Suppressor macrophage (primary cell): Measurements from ENCODE around the gene PTOV1.

ENCODE experiments used
- DNase-seq, 4 experiments: peaks; one replicate each; pipeline ENCODE4 v3.0.0-alpha.2; 2020 to 2022
- total RNA-seq, 17 experiments: gene quantifications; one replicate each; lab custom pipeline; 2026; ENCODE audit warnings: mixed read lengths in 6 of 17, inconsistent platforms in 3 of 17; lab: John Stamatoyannopoulos, UW

PTOV1 gene
- 16.3 to 44.1 (median 26.0) reads per million in 17 experiments for total RNA-seq

DNA sequence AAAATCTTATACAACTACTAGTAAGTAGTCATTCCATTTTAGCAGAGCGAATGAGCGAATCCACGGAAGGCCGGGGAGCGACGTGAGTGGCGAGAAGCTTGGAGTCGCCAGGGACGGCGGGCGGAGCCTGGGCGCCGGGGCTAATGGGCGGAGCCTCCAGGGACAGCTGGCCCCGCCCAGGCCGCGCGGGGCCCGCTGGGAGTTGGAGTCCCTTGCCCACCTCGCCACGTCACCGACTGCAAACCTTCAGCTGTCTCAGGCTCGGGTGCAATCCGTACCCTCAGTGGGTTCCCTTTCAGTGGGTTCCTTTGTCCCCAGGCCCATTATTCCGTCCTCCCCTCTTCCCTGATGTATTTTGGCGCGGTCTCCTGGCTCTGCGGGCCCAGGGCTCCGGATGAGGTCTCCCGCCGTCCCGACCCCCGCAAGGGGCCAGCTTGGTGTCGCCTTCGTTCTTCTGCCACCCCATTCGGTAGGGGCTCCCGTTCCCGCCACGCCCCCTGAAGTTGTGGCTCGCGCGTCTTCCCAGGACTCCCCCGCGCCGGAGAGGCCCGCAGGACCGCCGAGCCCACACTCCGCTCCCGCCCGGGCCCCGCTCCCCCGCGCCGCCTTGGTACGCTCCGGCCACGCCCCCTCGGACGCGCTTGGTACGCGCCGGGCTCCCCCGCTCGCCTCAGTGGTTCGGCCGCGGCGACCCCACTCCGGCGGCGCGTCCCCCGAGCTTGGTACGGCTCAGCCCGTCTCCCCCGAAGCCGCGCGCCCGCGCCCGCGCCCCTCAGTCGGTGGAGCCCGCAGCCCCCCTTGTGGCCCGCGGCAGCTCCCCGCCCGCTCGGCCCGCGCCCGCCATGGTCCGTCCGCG, at the start of gene PTOV1:
Gene PTOV1 (plus strand): TSS at position 673 of the 856 bp plus-strand sequence.
- peak; percentile 96 to 98 (median 97) for DNase-seq

DNA sequence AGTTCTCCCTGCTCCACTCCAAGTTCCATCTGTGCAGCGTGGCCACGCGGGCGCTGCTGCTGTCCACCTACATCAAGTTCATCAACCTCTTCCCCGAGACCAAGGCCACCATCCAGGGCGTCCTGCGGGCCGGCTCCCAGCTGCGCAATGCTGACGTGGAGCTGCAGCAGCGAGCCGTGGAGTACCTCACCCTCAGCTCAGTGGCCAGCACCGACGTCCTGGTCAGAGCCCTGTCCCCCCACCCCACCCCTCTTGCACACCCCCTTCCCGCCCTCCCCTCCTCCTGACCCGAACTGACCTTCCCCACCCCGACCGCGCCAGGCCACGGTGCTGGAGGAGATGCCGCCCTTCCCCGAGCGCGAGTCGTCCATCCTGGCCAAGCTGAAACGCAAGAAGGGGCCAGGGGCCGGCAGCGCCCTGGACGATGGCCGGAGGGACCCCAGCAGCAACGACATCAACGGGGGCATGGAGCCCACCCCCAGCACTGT, 49.5 kb upstream of the PTOV1 start:
- no peak for DNase-seq

DNA sequence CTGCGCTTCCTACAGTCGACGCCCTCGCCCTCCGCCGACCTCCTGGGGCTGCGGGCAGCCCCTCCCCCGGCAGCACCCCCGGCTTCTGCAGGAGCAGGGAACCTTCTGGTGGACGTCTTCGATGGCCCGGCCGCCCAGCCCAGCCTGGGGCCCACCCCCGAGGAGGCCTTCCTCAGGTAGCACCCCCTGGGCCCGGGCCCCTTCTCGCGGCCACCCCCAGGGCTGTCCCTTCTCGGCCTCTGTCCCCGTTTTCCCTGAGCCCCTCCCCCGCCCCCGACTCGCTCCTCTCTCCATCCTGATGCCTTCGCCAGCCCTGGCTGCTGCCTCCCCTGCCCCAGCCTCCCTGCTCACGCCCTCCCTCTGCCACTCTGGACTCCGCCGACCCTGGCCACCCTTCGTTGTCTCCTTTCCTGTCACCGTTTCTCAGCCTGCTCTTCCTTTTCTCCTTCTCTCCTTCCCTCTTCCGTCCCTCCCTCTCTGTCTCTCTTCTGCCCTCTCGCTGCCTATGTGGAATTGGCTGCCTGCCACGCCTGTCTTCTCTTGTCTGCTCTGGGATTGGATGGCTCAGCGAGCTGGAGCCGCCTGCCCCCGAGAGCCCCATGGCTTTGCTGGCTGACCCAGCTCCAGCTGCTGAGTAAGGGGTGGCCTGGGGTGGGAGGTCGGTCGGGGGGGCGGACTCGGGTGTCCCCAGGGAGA, 48.8 kb upstream of the PTOV1 start:
- no peak for DNase-seq

DNA sequence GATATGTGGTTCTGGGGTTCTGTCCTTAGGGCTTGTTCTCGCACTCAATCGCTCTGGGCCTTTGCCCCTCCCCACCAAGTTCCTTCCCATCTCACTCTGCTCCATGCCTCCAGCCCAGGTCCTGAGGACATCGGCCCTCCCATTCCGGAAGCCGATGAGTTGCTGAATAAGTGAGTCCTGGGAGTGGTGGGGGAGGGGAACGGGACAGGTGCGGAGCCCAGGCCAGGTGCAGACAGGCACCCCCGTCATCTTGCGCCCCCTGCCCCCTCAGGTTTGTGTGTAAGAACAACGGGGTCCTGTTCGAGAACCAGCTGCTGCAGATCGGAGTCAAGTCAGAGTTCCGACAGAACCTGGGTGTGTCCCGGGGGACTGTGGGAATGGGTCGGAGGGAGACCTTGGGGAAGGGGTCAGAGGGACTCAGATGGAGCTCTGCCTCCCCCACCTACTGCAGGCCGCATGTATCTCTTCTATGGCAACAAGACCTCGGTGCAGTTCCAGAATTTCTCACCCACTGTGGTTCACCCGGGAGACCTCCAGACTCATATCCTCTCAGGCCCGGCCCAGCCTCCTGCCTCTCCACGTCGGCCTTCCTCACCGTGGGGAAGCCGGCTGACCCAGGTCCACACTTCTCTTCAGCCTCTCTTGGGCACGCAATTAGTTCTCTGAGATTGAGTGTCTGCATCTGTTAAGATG, 48.0 kb upstream of the PTOV1 start:
- DNase-seq = no peak

DNA sequence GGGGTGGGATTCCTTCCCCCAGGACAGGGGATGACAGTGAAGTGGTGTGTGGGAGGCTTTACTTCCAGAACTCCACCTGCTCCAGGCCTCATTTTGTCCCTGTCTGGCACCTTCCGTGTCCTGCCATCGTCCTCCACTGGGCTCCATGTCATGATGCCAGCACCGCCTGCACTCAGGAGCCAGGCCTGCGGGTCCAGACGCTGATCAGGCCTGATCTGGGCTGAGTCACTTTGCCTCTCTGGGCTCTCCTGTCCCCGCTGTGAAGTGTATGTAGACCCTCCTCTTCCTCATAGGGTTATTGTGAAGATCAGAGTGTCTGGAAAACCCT, 47.5 kb upstream of the PTOV1 start:
- DNase-seq = no peak

DNA sequence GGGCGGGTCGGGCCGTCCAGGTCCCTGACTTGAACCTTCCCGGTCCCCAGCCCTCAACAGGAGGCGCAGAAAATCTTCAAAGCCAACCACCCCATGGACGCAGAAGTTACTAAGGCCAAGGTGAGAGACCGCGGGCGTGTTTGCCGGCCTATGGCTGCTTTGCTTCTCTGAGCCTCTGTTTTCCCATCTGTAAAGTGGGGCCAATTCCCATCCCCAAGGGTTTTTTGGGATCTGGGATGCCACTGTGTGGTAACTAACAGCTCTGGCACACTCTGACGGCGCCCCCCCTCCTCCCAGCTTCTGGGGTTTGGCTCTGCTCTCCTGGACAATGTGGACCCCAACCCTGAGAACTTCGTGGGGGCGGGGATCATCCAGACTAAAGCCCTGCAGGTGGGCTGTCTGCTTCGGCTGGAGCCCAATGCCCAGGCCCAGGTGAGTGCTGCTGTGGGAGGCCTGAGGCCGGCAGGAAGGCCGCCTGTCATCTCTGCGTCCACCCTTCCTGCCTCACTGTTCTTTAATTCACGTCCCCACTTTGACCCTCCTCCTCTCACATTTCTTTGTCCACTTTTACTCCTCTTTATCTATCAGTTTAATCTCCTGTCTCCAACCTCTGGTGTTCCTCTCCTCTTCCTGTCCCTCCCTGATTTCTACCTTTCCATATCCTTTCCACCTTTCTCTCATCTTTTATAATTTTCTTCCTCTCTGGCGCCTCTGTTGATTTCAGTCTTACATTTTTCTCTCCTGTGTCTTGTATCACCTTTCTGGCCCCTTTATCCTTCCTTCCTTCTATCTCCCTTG, 44.9 kb upstream of the PTOV1 start:
- DNase-seq = no peak

DNA sequence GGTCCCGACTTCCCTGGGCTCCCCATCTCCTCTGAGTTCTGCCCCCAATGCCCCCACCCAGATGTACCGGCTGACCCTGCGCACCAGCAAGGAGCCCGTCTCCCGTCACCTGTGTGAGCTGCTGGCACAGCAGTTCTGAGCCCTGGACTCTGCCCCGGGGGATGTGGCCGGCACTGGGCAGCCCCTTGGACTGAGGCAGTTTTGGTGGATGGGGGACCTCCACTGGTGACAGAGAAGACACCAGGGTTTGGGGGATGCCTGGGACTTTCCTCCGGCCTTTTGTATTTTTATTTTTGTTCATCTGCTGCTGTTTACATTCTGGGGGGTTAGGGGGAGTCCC, 44.4 kb upstream of the PTOV1 start:
- DNase-seq = no peak

DNA sequence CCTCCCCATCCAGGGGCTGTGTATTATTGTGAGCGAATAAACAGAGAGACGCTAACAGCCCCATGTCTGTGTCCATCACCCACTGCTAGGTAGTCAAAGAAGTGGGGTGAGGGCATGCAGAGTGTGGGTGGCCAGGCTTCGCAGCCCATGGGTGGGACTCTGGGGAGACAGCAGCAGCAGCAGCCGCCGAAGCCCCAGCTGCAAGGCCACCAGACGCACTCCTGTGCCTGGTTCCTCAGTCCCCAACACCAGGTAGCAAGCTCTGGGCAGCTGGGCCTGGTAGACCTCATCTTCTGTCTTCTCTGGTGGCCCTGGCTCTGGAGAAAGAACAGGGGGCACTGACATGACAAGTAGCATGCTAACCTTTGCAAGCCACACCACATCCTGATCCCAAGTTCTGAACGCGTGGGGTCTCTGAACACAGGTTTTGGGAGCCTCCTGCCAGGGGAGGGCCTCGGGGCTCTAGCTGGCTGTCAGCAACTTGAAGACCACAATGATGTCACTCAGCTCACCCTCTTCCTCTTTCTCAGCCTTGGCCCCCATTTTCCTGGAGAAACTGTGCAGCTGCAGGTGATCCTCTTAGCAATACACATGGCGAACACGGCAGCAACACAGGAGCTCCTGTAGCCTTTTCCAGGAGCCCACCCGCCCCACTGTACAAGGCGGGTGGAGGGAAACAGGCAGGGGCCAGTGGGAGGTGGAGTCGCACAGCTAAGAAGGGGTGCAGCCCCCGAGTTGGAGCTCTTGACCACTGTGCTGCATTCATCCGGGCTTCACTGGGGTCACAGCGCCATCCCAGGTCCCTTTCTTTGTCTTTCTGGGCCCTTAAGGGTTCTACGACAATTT, 43.7 kb upstream of the PTOV1 start:
- peak; percentile 45 to 68 (median 62) for DNase-seq

DNA sequence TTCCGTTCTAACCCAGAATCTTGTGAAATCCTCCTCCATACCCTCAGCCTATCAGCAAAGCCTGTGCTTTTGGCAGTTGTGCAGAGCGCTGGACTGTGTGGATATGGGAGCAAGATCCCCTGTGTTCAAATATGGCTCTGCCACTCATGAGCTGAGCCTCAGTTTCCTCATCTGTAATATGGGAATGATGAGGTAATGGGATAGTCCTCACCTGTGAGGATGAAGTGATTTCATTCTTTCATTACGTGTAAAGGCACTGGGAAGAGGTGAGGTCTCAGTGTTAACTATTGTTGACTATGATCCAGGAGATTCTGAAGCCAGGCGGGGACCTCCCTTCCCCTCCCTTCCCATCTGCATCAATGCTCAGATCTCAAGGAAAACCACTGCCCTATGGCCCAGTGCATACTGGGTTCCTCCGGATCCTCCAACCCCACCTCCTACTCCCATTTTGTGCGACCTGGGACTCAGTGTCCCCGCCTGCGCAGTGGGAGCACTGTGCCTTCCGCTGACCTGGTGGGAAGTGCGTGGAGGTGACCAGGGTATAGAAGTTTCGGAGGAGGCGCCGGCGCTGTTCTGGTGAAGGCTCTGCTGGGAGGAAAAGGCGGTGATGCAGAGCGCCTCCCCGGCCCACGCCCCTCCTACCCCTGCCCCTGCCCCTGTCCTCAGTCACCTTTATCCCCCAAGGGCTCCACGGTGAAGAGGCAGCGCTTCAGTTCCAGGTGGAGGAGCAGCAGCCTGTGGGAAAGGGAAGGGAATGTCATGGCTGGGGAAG, 42.9 kb upstream of the PTOV1 start:
- no peak for DNase-seq

DNA sequence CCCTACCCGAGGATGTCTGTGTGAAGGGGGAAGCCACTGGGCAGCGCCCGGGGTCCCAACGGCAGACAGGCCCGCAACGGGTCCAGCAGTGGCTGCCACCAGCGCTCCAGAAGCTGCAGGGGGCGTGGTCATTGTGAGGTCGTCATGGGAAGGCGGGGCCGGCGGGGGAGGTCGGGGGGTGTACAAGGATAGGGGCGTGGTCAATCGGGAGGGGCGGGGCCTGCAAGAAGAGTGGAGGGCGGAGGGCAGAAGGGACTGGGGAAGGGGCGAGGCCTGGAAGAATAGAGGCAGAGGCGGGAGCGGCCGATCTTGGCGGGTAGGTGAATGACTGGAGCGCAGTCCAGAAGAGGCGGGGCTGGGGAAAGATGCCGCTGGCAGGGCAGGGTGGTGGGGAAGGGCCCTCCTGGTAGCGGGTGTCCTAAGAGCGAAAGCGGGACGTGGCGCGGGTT, 42.2 kb upstream of the PTOV1 start:
- peak; percentile 76 to 90 (median 84) for DNase-seq

DNA sequence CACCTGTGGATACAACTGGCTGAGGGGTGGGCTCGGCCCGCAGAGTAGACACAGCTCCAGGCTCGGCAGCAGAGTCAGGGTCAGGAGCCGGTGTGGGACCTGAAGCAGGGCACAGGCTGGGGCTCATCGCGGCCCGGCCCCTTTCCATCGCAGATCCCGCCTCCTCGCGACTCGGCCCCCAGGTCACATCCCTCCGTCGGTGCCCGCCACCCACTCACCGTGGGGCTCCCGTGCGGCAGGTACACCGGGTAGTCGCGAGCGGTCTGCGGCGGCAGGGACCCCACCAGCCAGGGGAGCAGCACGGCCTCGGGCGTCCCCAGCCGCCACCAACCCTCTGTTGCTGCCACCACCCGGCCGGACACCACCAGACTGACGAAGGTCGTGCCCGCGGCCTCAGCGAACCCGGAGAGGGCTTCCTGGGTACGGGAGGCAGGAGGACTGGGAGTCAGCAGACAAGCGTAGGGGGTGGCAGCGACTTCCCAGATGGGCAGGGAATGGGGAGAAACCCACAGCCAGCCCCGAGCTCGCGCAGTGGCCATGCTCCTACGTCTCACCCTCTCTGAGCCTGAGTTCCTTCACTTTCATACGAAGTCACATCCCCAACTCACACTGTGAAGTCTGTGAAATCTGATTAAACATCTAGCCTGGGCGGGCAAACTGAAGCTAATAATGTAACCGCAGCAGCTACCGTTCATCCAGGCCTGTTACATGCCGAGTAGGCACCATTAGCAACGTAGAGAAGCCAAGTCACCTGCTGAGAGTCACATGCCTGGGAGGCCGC, 41.6 kb upstream of the PTOV1 start:
- DNase-seq = peak; percentile 59 to 85 (median 71)

DNA sequence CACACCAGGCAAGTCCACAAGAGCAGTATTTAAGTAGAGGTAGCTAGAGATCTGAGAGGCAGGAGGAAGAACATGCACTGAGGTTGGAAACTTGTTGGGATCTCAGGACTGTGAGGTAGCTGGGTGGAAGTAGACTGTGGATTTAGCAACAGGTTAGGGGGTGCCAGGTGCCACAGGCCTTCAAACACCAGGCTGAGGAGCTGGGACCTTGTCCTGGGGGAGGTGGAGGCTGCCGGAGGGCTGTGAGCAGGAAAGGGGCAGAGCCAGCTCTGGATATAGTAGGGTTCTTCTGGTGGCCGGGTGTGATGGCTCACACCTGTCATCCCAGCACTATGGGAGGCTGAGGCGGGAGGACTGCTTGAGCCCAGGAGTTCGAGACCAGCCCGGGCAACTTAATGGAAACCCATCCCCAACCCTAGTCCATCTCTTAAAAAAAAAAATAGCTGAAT, 41.0 kb upstream of the PTOV1 start:
- no peak for DNase-seq

DNA sequence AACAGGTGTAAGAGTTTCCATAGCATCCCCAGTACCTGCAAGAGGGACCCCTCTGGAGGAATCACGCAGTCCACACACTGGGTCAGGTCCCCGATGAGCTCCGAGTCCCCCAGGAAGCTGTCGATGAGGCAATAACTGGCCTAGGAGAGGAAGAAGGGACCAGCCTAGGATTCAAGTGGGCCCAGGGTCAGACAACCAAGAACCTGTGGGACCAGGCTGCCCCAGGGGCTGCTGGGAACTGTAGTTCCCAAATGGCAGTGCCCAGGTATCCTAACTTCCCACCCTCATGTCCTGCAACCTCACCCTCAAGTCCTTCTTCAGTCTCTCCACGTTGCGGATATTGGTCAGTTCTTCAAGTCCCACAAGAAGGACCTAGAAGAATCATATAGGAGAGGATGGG, 39.6 kb upstream of the PTOV1 start:
- no peak for DNase-seq

DNA sequence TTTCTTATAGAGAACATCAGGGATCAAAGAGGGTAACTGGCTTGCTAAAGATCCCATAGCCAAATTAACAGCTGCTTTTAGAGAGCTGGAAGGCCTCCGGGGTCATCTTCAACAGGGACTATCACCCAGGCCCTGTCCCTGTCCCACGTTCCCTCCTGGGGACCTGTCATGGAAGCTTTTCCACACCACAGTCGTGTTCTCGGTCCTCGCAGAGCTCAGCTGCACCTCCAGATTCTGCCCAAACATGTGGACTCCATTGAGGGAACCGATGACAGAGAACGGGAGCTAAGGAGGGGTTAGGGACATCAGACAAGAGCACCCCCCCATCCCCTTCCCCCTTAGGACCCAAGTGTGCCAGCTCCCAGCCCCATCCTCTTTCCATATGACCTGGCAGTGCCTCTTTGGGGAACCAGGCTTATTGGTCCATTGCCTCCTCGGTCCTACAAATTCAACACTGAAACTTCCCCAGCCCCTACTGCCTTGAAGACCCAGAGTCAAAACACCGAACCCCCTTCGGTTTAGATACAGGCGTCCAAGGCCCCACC, 38.4 kb upstream of the PTOV1 start:
- no peak for DNase-seq

DNA sequence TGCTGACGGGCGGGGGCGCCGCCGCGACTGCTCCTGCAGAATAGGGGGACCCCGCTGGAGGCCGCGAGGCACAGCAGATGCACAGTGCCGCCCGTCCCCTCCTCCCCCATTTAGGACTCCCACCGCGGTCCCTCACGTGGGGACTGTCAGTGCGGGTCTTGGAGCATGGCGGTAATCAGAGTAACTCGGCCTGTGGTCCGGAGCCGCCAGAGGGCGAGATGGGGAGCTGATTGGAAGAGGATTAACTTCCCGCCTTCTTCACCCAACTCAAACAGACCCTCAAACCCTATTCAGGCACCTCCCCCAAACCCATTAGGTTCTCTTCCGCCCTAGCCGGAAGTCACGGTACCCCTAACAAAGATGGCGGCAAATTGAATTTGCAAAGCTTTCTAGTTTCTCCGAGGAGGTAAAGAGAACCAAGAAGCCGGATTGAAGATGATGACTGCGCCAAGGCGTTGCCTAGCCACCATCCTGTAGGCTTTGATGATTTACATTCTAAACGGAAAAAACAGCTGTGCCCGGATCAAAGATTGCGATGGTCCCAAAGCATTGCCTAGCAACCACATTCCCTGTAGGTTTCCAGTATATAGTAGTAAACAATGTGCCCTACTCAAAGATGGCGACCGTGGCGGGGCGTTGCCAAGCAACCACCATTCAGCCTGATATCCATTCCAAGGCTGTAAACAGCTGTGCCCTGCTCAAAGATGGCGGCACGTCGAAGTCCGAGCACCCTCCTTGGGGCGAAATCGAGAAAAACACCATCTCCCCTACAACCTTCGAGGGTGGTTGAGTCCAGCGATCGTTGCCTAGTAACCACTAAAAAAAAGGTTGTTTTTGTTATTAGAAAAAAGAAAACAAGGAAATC, 37.7 kb upstream of the PTOV1 start, which contains the start of gene FUZ:
Gene FUZ (minus strand): TSS at position 296 of the 865 bp plus-strand sequence. CDS start 186 bp downstream, at position 110.
- DNase-seq = peak; percentile 97 to 99 (median 98)

DNA sequence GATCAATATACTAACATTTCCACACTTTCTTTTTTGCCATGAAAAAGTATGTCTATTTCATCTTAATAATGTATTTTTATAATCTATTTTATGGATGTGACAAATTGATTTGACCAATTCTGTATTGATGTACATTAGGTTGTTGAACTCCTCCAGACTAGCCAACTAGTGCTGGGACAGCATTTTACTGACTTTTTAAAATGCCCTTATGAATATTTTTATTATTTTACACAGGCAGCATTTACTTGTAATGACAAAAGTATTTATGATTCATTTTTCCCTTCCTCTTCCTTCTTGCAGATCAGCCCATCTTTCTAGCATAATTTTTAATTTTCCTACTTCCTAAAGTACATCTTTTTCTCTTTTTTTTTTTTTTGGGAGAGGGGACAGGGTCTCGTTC, 36.9 kb upstream of the PTOV1 start:
- DNase-seq = no peak

DNA sequence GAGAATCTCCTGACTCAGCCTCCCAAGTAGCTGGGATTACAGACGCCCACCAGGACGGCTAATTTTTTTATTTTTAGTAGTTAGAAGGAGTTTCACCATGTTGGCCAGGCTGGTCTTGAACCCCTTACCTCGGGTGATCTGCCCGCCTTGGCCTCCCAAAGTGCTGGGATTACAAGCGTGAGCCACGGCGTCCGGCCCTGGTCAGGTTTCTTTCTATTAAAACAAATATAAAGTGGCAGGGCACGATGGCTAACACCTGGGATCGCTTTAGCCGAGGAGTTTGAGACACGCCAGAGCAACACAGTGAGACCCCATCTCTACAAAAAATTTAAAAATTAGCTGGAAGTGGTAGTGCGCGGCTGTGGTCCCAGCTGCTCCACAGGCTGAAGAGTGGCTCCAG, 34.4 kb upstream of the PTOV1 start:
- DNase-seq = no peak

DNA sequence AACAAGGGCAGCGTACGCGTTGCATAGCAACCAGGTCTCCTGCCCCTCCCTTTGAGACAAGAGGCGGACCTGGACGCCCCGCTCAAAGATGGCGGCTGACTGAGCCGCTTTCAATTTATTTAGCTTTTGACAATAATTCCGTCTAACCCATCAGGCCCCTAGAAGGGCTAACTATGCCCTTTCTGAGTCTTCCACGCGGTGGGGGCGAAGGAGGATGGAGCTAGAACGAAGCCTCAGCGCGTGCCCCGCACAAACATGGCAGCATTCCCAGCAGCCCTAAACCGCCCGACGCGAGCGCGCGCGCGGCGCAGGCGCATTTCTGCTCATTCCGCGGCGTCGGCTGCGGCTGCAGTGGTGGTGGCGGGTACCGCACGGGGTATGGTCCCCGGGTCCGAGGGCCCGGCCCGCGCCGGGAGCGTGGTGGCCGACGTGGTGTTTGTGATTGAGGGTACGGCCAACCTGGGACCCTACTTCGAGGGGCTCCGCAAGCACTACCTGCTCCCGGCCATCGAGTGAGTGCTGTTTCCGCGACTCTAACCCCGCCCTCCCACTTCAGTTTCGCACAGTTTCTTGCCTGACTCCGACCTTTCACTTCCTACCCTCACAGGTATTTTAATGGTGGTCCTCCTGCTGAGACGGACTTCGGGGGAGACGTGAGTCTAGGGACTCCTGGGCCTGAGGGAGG, 32.9 kb upstream of the PTOV1 start, which contains the start of gene MED25:
Gene MED25 (plus strand): TSS at position 326 of the 685 bp plus-strand sequence. CDS start 53 bp downstream, at position 379.
- peak; percentile 92 to 96 (median 94) for DNase-seq
